Motor neuron (in vitro differentiated cells): ENCODE measurements around the gene IL17RA. TPM values are rescaled to one million over a fixed set of nuclear protein-coding genes. Genes with fewer than 3 reads are reported as not detected.
A peak's percentile ranks its signal among the peaks of the same experiment; 100 is the strongest.

Experiments
- ATAC-seq, 8 experiments: fragments of 200-7000 bp; cut with Tn5 transposase; replicated peaks in 6 of 8; 2 replicates each; pipeline ENCODE4 v1.8.0; 2021; ENCODE audit warnings: mild to moderate bottlenecking in 8 of 8, moderate library complexity in 8 of 8
- H3K27ac ChIP-seq, 2 donors: fragments of 250-450 bp; sonication (Bioruptor Pico); 2 replicates each; pipeline ENCODE4 v1.9.0; 2021; ENCODE audit warnings: antibody characterized with exemption in 2 of 2, mild to moderate bottlenecking in 2 of 2, moderate library complexity in 1 of 2
- H3K4me1 ChIP-seq, 2 donors: fragments of 250-450 bp; sonication (Bioruptor Pico); replicated peaks in 1 of 2; 2 replicates each; pipeline ENCODE4 v1.6.1; 2021; ENCODE audit warnings: antibody characterized with exemption in 2 of 2, mild to moderate bottlenecking in 2 of 2, moderate library complexity in 1 of 2
- H3K4me3 ChIP-seq, 5 donors: fragments of 250-450 bp; sonication (Bioruptor Pico); 2 replicates each; pipeline ENCODE4 v1.9.0; 2021; ENCODE audit warnings: antibody characterized with exemption in 5 of 5, mild to moderate bottlenecking in 5 of 5, moderate library complexity in 4 of 5
- WGBS, 10 experiments: fragments of 450-650 bp; shearing (Covaris generic); methylation state at CpG; one replicate each; pipeline ENCODE4 v1.0.0; 2022; 5-methylcytosine and 5-hydroxymethylcytosine counted together
- in situ Hi-C, 9 experiments: fragments of 400-800 bp; cut with MboI; loops; one replicate each; pipeline ENCODE4 v1.15.0; 2021; ENCODE audit warnings: low sequenced_read_pairs in 9 of 9, low pct_unique_long_range_greater_than_20kb in 2 of 9; ENCODE audit not compliant: unreplicated experiment in 9 of 9
- total RNA-seq, 8 experiments: library from RNA; unstranded; fragments of 300-600 nt; gene quantifications; 2 replicates each; pipeline versions ENCODE4 v1.2.3 to v1.2.4, GENCODE V29; 2022

Gene IL17RA
- total RNA-seq, 8 experiments from 2014 or later, result 0.27 to 7.2 (median 2.2) TPM

DNA sequence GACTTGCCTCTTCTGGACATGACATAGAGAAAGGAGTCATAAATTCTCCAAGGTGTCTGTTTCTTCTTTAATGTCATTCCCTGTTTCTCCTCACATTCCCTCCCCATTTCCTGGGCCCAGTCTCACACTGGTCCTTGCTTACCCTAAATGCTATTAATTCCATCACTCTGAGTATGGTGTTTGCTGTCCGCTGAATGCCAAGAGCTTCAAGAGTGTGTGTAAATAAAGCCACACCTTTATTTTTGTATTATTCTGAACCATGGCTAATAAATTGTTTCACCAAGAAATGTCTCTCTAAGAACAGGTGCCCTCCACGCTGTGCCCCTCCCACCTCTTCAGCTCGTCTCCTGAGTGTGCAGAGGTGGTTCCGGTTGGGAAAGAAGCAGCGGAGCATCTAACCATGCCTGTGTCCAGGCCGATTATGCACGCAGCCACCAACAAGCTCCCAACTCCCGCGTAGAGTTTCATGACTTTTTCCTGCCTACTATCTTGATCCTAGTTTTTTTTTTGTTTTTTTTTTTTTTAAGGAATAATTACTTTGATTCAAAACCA, 27.8 kb downstream of the IL17RA start:
- no peak overlapping the region for H3K27ac ChIP-seq
- H3K4me1 ChIP-seq, result peaks cover 7 to 11% of the 10 kb centered on the region in 2 donors
- ATAC-seq, result no peak
- in situ Hi-C loops, result no loop called here
- no peak overlapping the region for H3K4me3 ChIP-seq
- 53 to 93% (median 77%) methylated on average over 2 to 9 of the region's 9 CpGs; no CpG with 5 or more reads in 1 of the 10 experiments for WGBS, 10 experiments

DNA sequence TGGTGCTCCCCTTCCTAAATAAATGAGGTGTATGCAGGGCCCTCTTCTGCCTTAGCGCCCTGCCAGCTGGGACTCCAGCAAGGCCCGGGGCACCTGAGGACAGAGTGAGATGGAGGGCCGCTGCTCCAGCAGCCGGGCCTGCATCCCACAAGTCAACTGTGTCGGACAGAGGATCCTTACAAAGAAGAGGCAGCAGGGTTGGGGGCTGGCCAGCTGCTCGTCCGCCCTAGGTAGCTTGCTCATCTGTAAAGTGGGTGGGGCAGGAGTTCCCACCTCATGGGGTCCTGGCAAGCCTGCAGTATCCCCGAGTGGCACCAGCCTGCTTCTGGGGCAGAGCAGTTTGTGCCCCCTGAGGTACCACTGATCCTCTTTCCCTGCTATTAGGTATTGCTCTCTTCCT, 28.8 kb downstream of the IL17RA start:
- Histone ChIP-seq H3K4me3 (no peak overlapping the region), H3K27ac (no peak overlapping the region), H3K4me1 (peaks cover 7 to 21% of the 10 kb centered on the region in 2 donors)
- no peak for ATAC-seq
- in situ Hi-C loops, result no loop called here
- 62 to 85% (median 79%) methylated on average over 1 to 4 of the region's 8 CpGs; no CpG with 5 or more reads in 5 of the 10 experiments for WGBS, 10 experiments

DNA sequence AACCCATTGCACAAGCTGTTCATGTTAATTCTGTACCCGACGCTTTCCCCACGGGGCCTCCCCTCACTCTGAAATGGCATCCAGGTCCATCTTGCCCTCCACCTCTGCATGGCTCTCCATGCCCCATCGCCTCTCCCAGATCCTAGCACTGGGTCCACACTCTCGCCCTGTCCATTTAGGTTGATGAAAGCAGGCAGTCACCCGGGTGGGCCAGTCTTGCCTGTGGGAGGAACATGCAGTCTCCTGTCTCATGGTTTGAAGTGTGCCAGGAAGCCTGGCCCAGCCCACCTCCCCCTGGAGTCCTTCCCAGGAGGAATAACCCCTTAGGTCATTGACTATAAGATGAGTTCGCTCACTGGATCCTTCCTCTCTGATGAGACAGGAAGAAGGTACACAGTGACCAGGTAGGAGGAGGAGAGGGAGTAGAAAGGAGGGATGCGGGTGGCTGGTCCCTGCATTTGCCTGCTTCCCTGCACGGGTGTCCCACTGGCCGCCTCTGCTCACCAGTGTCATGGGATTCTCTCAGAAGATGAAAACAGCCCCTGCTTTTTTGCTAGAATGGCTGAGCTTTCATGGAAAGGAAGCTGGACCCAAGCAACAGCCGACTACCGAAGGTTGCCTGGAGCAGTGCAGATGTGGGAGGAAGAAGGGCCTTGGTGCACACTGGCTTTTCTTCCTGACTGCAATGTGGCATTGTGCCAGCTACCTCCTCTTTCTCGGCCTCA, 29.5 kb downstream of the IL17RA start:
- peaks cover 7 to 28% of the 10 kb centered on the region in 2 donors for H3K4me1 ChIP-seq
- no peak overlapping the region for H3K27ac ChIP-seq
- no peak overlapping the region for H3K4me3 ChIP-seq
- no peak for ATAC-seq
- WGBS, 10 experiments, result 50 to 93% (median 78%) methylated on average over 1 to 9 of the region's 13 CpGs; no CpG with 5 or more reads in 5 of the 10 experiments
- in situ Hi-C loops, result no loop called here

DNA sequence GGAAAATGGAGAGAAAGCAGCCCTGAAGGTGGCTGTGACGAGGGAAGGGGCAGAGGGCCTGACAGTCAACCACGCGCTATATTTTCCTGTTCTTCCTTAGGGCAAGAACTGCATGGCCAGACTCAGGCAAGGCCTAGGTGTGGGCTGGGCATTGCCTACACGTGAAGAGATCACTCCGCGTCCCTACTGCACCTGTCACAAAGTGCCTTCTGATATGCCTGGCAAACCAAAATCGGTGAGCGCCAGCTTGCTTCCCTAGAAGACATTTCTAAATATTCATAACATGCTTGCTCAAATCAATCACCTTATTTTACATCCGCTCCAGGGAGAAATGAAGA, 30.1 kb downstream of the IL17RA start:
- WGBS, 10 experiments, result 68 to 100% (median 86%) methylated on average over 2 to 8 of the region's 9 CpGs; no CpG with 5 or more reads in 2 of the 10 experiments
- peak in 1 of 8 experiments; percentile 3 for ATAC-seq
- in situ Hi-C loops, result no loop called here
- Histone ChIP-seq H3K4me3 (no peak overlapping the region), H3K27ac (no peak overlapping the region), H3K4me1 (peaks cover 7 to 31% of the 10 kb centered on the region in 2 donors)

DNA sequence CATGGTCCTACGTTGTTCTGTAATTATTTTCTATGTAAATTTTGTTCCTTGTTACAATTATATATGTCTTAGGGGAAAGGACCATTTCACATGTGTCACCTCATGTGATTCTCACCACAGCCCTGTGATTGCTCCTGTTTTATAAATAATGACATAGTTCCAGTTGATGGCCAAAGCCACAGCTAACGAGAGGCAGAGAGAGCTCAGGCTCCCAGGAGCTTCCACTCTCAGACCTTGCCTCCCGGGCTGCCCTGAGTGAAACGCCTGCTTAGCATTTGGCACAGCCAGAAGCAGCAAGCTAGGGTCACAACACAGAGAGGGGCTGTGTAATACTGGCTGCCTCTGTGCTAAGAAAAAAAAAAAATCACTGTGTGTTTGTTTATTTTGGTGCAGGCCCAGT, 30.4 kb downstream of the IL17RA start:
- no peak overlapping the region for H3K27ac ChIP-seq
- ATAC-seq, result peak in 5 of 8 experiments; percentile 18 to 66 (median 63)
- H3K4me1 ChIP-seq, result peaks cover 7 to 31% of the 10 kb centered on the region in 2 donors
- no peak overlapping the region for H3K4me3 ChIP-seq
- in situ Hi-C loops, result no loop called here
- 16 to 78% (median 47%) methylated on average over 1 to 4 of the region's 4 CpGs; no CpG with 5 or more reads in 3 of the 10 experiments for WGBS, 10 experiments

DNA sequence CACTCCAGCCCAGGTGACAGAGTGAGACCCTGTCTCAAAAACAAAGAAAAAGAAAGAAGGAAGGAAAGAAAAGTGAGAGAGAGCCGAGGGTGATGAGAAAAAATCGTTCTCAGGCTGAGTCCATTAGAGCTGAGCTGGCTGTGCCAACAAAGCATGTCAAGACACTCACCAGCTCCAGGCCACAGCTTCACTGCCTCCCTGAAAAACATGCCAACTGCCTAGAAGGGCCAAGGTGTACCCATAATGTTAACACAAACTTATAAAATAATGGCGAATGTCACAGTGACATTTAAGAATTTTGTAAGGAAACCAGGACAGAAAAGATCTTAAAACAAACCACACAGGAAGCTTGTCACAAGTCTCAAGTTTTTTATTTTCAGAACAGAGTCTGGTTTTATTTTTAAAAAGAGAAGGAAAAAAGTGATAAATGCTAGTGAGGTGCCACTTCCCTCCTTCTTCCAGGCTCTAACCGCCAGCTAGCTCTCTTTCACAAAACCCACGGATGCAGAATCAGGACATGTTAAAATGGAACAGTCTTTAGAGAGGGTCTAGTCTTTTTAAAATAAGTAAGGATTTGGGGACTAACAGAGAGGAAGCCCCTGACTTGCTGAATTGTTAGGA, 31.3 kb downstream of the IL17RA start:
- in situ Hi-C loops, result no loop called here
- ATAC-seq, result no peak
- H3K4me1 ChIP-seq, result peaks cover 7 to 31% of the 10 kb centered on the region in 2 donors
- 40 to 100% (median 60%) methylated on average over 1 to 5 of the region's 5 CpGs; no CpG with 5 or more reads in 1 of the 10 experiments for whole genome bisulfite sequencing, 10 experiments
- no peak overlapping the region for H3K4me3 ChIP-seq
- no peak overlapping the region for H3K27ac ChIP-seq

DNA sequence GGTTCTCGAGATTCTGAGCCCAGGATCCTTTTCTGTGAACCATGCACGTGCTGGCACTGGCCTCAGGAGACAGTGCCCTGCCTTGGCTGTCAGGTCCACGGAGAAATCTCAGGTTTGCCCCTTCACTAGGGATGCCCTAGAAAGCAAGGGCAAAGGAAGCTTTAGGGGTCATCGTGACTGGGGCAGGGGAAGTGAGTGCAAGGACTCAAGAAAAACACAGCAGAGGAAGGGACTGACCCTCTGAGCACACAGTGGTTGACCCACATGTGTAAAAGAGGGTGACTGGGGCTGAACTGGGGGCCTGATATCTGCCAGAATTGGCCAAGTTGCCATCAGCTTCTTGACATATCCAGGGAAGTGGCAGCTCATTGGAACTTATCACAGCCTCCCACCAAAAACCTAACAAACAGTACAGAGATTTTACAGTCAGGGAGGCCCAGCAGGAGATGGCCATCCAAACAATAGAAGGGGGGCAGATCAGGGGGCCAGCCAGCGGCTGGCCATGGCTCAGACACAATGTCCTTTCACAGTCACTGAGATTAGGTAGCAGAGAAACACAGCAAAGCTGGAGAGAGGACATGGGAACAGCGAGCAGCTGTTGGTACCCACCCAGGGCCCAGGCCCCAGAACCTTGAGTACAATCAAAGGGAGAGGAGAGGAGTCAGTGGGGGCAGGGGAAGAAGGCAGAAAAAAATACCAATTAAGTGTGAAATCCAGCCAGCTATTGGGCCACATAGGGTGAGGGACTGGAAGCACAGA, 32.0 kb downstream of the IL17RA start:
- no peak for ATAC-seq
- no peak overlapping the region for H3K4me3 ChIP-seq
- no peak overlapping the region for H3K27ac ChIP-seq
- H3K4me1 ChIP-seq, result peaks cover 9 to 32% of the 10 kb centered on the region in 2 donors
- in situ Hi-C loops, result no loop called here
- WGBS, 10 experiments, result 0 to 90% (median 40%) methylated on average over 1 to 5 of the region's 6 CpGs

DNA sequence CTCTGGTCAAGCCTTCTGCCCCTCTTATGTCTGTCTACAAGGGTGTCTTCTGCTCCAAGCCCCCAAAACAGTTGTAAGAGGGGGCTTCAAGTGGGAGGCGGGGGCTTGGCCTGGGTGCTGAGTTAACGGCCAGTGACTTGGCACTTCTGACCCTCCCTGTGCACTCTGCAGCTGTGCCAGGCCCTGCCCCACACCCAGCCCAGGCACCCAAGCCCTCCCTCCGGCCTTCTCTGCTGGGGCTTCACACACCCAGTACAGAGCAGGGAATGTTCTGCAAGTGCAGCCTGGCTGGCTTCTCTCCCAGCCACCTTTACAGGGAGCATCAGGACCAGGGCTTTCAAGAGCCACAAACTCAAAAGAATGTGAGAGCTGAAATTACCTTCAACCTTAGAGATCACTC, 32.6 kb downstream of the IL17RA start:
- WGBS, 10 experiments, result 20 to 40% methylated on average over 1 of the region's 3 CpGs; no CpG with 5 or more reads in 8 of the 10 experiments
- no peak for ATAC-seq
- Histone ChIP-seq H3K27ac (no peak overlapping the region), H3K4me3 (peak overlapping the region in 1 of 5 donors; percentile 7), H3K4me1 (peaks cover 11 to 35% of the 10 kb centered on the region in 2 donors)
- in situ Hi-C loops, result no loop called here

DNA sequence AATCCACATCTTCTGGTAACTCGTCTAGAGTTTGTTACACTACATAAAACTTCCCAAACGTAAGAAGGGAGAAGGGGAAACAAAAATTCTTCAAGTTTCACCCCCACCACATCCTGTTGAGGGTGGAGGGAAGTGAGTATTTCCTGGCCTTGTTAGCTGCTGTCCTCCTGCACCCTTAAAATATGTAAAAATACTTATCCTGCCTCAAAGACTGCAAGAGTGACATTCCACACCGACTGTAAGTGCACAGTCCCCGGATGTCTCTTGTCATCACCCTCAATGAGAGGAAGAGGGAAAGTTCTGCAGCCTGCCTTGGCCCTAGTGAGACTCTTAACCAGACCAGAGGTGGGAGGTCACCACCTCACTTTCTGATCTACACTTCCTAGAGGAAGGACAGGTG, 33.1 kb downstream of the IL17RA start:
- no peak for ATAC-seq
- peak overlapping the region in 2 of 5 donors; percentile 62 to 74 for H3K4me3 ChIP-seq
- 22 to 61% (median 52%) methylated on average over 2 to 4 of the region's 4 CpGs; no CpG with 5 or more reads in 4 of the 10 experiments for WGBS, 10 experiments
- in situ Hi-C loops, result no loop called here
- peaks cover 11 to 35% of the 10 kb centered on the region in 2 donors for H3K4me1 ChIP-seq
- H3K27ac ChIP-seq, result no peak overlapping the region

DNA sequence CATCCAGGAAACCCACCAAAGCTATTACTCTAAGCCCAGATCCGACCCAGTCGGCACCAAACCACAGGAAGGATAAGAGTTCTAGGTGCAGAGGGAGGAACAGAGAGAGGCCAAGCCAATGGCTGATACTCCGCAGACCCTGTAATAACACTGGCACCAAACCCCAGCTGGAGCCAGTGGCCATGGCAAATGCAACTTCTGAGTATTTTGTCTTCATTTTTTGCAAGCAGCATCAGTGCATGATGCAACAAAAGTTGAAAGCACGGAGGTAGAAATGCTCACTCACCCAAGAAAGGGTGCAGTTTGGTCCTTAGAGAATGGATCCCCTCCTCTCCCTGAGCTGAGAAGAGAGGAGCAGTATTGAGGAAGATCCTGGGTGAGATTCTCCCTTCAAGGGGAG, 33.5 kb downstream of the IL17RA start:
- Histone ChIP-seq H3K4me1 (peaks cover 11 to 35% of the 10 kb centered on the region in 2 donors), H3K27ac (no peak overlapping the region), H3K4me3 (peak overlapping the region in 3 of 5 donors; percentile 11 to 74 (median 62))
- 58 to 100% (median 89%) methylated on average over 1 to 3 of the region's 4 CpGs; no CpG with 5 or more reads in 5 of the 10 experiments for WGBS, 10 experiments
- no peak for ATAC-seq
- in situ Hi-C loops, result no loop called here

DNA sequence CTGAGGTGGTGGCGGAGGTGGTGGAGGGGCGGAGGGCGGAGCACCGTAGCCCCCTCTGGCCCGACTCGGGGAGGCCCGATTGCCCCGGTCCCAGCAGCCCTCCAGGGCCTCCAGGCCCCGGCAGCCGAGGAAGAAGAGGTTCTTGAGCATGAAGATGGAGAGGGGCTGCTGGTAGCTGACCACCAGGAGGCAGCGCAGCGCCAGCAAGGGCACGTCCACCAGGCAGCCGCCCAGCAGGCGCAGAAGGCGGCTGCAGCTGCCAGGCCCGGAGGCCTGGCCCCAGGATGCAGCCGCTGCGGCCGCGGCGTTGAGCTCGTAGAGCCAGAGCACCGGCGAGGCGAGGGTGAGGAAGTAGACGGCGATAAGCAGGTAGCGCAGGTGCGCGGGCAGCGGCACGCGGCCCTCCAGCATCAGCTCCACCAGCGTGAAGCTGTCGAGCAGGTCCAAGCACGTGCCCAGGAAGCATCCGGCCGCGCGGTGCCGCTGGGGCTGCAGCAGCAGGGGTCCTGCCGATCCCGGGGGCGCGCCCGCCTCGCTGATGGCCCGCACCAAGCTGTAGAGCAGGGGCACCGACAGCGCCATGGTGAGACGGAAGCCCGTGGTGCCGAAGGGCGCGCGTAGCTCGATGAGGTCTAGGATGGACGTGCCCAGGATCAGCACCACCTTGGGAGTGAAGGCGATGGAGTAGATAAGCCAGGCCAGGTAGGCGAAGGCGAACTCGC, 34.8 kb downstream of the IL17RA start:
- Histone ChIP-seq H3K4me3 (peak overlapping the region; percentile 61 to 74 (median 67)), H3K27ac (no peak overlapping the region), H3K4me1 (peaks cover 11 to 35% of the 10 kb centered on the region in 2 donors)
- WGBS, 10 experiments, result 9 to 49% (median 20%) methylated on average over 4 to 10 of the region's 63 CpGs; no CpG with 5 or more reads in 7 of the 10 experiments
- in situ Hi-C loops, result no loop called here
- no peak for ATAC-seq

DNA sequence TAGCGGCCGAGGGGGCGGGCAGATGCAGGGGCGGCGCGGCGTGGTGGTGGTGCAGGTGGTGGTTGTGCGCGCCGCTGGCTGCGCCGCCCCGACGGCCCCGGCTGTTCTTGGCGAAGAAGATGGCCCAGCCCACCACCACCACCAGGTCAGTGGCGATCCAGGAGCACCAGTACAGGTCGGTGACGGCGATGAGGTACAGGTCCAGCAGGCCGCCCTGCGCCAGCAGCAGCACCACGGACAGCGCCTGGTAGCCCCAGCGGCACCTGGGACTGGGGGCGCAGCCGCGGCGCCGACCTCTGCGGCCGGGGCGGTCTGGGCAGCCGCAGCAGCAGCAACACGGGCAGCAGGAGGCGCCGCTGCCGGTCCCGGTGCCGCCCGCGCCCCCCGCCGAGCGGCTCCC, 35.5 kb downstream of the IL17RA start:
- H3K4me3 ChIP-seq, result peak overlapping the region; percentile 61 to 74 (median 67)
- H3K27ac ChIP-seq, result peak overlapping the region in 1 of 2 donors; percentile 73
- in situ Hi-C loops, result no loop called here

More for the DNA sequence above, 35.5 kb downstream of the IL17RA start:
- 0% methylated on average over 1 of the region's 45 CpGs; no CpG with 5 or more reads in 9 of the 10 experiments for WGBS, 10 experiments
- H3K4me1 ChIP-seq, result peaks cover 11 to 29% of the 10 kb centered on the region in 2 donors
- ATAC-seq, result peak; percentile 1 to 74 (median 8)
